Measurements from ENCODE around the gene LCN15. TPM values are rescaled to one million over a fixed set of nuclear protein-coding genes. Genes with fewer than 3 reads are reported as not detected.

The LCN15 gene
- polyA plus RNA-seq, 1 donor from 2014 or later = not detected

DNA sequence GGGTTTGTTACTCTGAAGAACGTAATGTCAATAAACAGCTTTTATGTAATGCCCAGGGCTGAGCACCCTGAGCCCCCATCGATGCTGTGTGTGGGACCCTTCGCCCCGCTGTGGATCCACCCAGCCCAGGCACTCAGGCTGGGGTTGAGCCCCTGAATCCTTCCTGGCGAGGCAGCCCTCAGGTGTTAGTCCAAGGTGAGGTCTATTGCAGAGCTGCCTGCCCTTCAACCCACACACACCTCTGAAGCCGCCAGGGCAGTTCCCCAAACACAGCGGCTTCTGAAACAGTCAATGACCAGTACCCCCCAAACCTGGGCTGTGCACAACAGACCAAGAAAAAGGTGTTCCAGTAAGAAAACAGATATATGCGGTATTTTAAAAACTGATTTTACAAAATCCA, 40.3 kb downstream of the LCN15 start:
- H3K9me3 ChIP-seq (ENCODE audit: low read length) = no peaks in the 10 kb centered on the region
- H3K27me3 ChIP-seq (ENCODE audit: insufficient read depth, low read depth, low read length) = peaks cover 7% of the 10 kb centered on the region
- no peaks in the 10 kb centered on the region for H3F3A ChIP-seq (ENCODE audit: insufficient read depth, low read length, poor library complexity, severe bottlenecking)
- H2AFZ ChIP-seq (ENCODE audit: low read depth, low read length) = no peak overlapping the region
- no peaks in the 10 kb centered on the region for H3K9me2 ChIP-seq (ENCODE audit: insufficient read depth, low read length)
- H3K4me3 ChIP-seq (ENCODE audit: low read length) = no peak overlapping the region
- no peak overlapping the region for H3K4me2 ChIP-seq (ENCODE audit: low read length)
- H3K79me2 ChIP-seq (replicated peaks; ENCODE audit: insufficient read depth, low read length) = peaks cover 21% of the 10 kb centered on the region
- no peaks in the 10 kb centered on the region for H3K36me3 ChIP-seq (ENCODE audit: insufficient read depth, low read length)
- TF ChIP-seq SMC3 (conservative IDR thresholded peaks at IDR 0.05; ENCODE audit: poor library complexity) = no peak
- TF ChIP-seq, protein P1, sequence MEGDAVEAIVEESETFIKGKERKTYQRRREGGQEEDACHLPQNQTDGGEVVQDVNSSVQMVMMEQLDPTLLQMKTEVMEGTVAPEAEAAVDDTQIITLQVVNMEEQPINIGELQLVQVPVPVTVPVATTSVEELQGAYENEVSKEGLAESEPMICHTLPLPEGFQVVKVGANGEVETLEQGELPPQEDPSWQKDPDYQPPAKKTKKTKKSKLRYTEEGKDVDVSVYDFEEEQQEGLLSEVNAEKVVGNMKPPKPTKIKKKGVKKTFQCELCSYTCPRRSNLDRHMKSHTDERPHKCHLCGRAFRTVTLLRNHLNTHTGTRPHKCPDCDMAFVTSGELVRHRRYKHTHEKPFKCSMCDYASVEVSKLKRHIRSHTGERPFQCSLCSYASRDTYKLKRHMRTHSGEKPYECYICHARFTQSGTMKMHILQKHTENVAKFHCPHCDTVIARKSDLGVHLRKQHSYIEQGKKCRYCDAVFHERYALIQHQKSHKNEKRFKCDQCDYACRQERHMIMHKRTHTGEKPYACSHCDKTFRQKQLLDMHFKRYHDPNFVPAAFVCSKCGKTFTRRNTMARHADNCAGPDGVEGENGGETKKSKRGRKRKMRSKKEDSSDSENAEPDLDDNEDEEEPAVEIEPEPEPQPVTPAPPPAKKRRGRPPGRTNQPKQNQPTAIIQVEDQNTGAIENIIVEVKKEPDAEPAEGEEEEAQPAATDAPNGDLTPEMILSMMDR (IDR thresholded peaks at IDR 0.05; ENCODE audit: poor library complexity, severe bottlenecking) = no peak
- no peak for TF ChIP-seq TAF1 (IDR thresholded peaks at IDR 0.05; ENCODE audit: low read depth)
- TF ChIP-seq MXI1 (conservative IDR thresholded peaks at IDR 0.05; ENCODE audit: poor library complexity, severe bottlenecking) = no peak
- no peak for TF ChIP-seq EP300 (conservative IDR thresholded peaks at IDR 0.05; ENCODE audit: poor library complexity, severe bottlenecking)
- TF ChIP-seq, protein P2, sequence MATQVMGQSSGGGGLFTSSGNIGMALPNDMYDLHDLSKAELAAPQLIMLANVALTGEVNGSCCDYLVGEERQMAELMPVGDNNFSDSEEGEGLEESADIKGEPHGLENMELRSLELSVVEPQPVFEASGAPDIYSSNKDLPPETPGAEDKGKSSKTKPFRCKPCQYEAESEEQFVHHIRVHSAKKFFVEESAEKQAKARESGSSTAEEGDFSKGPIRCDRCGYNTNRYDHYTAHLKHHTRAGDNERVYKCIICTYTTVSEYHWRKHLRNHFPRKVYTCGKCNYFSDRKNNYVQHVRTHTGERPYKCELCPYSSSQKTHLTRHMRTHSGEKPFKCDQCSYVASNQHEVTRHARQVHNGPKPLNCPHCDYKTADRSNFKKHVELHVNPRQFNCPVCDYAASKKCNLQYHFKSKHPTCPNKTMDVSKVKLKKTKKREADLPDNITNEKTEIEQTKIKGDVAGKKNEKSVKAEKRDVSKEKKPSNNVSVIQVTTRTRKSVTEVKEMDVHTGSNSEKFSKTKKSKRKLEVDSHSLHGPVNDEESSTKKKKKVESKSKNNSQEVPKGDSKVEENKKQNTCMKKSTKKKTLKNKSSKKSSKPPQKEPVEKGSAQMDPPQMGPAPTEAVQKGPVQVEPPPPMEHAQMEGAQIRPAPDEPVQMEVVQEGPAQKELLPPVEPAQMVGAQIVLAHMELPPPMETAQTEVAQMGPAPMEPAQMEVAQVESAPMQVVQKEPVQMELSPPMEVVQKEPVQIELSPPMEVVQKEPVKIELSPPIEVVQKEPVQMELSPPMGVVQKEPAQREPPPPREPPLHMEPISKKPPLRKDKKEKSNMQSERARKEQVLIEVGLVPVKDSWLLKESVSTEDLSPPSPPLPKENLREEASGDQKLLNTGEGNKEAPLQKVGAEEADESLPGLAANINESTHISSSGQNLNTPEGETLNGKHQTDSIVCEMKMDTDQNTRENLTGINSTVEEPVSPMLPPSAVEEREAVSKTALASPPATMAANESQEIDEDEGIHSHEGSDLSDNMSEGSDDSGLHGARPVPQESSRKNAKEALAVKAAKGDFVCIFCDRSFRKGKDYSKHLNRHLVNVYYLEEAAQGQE (IDR thresholded peaks at IDR 0.05; ENCODE audit: borderline replicate concordance) = no peak
- no peak for TF ChIP-seq POLR2AphosphoS5 (IDR thresholded peaks at IDR 0.05)
- no peak for TF ChIP-seq EZH2 (IDR thresholded peaks at IDR 0.05; ENCODE audit: borderline replicate concordance, insufficient read depth, low read length, poor library complexity, severe bottlenecking)
- no peak for TF ChIP-seq RAD21 (conservative IDR thresholded peaks at IDR 0.05)
- peaks cover 10% of the 10 kb centered on the region for H4K20me1 ChIP-seq (ENCODE audit: insufficient read depth)
- no peak overlapping the region for H3K9ac ChIP-seq (ENCODE audit: low read length)
- H3K27ac ChIP-seq (ENCODE audit: low read length) = no peak overlapping the region

DNA sequence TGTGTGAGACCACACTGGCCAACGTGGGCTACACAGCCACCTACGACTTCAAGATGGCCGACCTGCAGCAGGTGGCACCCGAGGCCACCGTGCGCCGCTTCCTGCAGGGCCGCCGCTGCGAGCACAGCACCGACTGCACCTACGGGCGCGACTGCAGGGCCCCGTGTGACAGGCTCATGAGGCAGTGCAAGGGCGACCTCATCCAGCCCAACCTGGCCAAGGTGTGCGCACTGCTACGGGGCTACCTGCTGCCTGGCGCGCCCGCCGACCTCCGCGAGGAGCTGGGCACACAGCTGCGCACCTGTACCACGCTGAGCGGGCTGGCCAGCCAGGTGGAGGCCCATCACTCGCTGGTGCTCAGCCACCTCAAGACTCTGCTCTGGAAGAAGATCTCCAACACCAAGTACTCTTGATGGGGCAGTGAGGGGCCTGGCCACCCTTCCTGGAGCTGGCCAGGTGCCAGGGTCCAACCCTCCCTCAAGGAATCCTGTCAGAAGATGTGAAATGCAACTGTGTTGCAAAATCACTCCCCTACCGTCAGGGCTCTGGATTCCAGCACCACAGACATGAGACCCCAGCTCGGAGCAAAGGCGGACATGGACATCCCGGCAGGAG, 40.8 kb downstream of the LCN15 start:
- Histone ChIP-seq H3K9me2 (ENCODE audit: insufficient read depth, low read length) (no peaks in the 10 kb centered on the region), H3F3A (ENCODE audit: insufficient read depth, low read length, poor library complexity, severe bottlenecking) (no peaks in the 10 kb centered on the region), H2AFZ (ENCODE audit: low read depth, low read length) (no peak overlapping the region), H3K36me3 (ENCODE audit: insufficient read depth, low read length) (no peaks in the 10 kb centered on the region), H3K9ac (ENCODE audit: low read length) (no peak overlapping the region), H3K27ac (ENCODE audit: low read length) (no peak overlapping the region), H3K27me3 (ENCODE audit: insufficient read depth, low read depth, low read length) (peaks cover 2% of the 10 kb centered on the region), H3K4me3 (ENCODE audit: low read length) (no peak overlapping the region), H3K4me2 (ENCODE audit: low read length) (no peak overlapping the region), H4K20me1 (ENCODE audit: insufficient read depth) (peaks cover 10% of the 10 kb centered on the region), H3K9me3 (ENCODE audit: low read length) (no peaks in the 10 kb centered on the region), H3K79me2 (replicated peaks; ENCODE audit: insufficient read depth, low read length) (peaks cover 21% of the 10 kb centered on the region)
- TF ChIP-seq MXI1 (conservative IDR thresholded peaks at IDR 0.05; ENCODE audit: poor library complexity, severe bottlenecking) (no peak), TAF1 (IDR thresholded peaks at IDR 0.05; ENCODE audit: low read depth) (no peak), RAD21 (conservative IDR thresholded peaks at IDR 0.05) (no peak), POLR2AphosphoS5 (IDR thresholded peaks at IDR 0.05) (no peak), EP300 (conservative IDR thresholded peaks at IDR 0.05; ENCODE audit: poor library complexity, severe bottlenecking) (no peak), EZH2 (IDR thresholded peaks at IDR 0.05; ENCODE audit: borderline replicate concordance, insufficient read depth, low read length, poor library complexity, severe bottlenecking) (no peak), SMC3 (conservative IDR thresholded peaks at IDR 0.05; ENCODE audit: poor library complexity) (no peak)
- TF ChIP-seq, protein P1 (IDR thresholded peaks at IDR 0.05; ENCODE audit: poor library complexity, severe bottlenecking) = no peak
- TF ChIP-seq, protein P2 (IDR thresholded peaks at IDR 0.05; ENCODE audit: borderline replicate concordance) = no peak
